H1 (cell line): ENCODE measurements around the gene NYAP2. TPM values are rescaled to one million over a fixed set of nuclear protein-coding genes. Genes with fewer than 3 reads are reported as not detected.

Experiments
- CTCF ChIA-PET: fragments of 300-600 bp; sonication (Branson Sonifier 250); formaldehyde crosslinking; loops from one replicate; lab custom pipeline; 2021; ENCODE audit not compliant: partially characterized antibody; lab: Charles Lee
- POLR2A ChIA-PET: fragments of 300-600 bp; sonication (Branson Sonifier 250); formaldehyde crosslinking; loops from one replicate; lab custom pipeline; 2021; ENCODE audit warnings: inconsistent platforms; ENCODE audit not compliant: partially characterized antibody; lab: Charles Lee
- DNase-seq, 2 experiments: peaks; one replicate each; pipeline versions ENCODE4 v3.0.0 to v3.0.0-alpha.2; 2010 to 2022; ENCODE audit warnings: low spot score in 2 of 2, low read depth in 1 of 2, mixed read lengths in 1 of 2
- FAIRE-seq: peaks from 2 replicates; lab custom pipeline; 2011; peaks lifted over from hg19 to GRCh38; lab: Jason Lieb, UNC
- H2AFZ ChIP-seq: 2 replicates; pipeline ENCODE4 v1.8.1; 2012; ENCODE audit warnings: low read length, inconsistent platforms
- H2AK5ac ChIP-seq: 2 replicates; pipeline ENCODE4 v1.6.1; 2013; ENCODE audit warnings: low read depth, low read length
- H2BK120ac ChIP-seq: replicated peaks from 2 replicates; pipeline ENCODE3; 2013; ENCODE audit warnings: low read depth, low read length, inconsistent platforms
- H2BK12ac ChIP-seq: 2 replicates; pipeline ENCODE4 v1.6.1; 2013; ENCODE audit warnings: low read depth, low read length
- H2BK15ac ChIP-seq: 2 replicates; pipeline ENCODE4 v1.6.1; 2013; ENCODE audit warnings: low read length
- H2BK20ac ChIP-seq: 2 replicates; pipeline ENCODE4 v1.6.1; 2013; ENCODE audit warnings: low read length
- H2BK5ac ChIP-seq: 2 replicates; pipeline ENCODE4 v1.6.1; 2013; ENCODE audit warnings: low read depth, low read length
- H3K14ac ChIP-seq: 2 replicates; pipeline ENCODE4 v1.6.1; 2013; ENCODE audit warnings: inconsistent platforms; ENCODE audit not compliant: insufficient read length
- H3K18ac ChIP-seq: 2 replicates; pipeline ENCODE4 v1.6.1; 2013; ENCODE audit warnings: low read length; ENCODE audit errors: extremely low read depth
- H3K23ac ChIP-seq: 2 replicates; pipeline ENCODE4 v1.6.1; 2013; ENCODE audit warnings: inconsistent platforms; ENCODE audit not compliant: insufficient read length
- H3K23me2 ChIP-seq: 2 replicates; pipeline ENCODE4 v1.6.1; 2013; ENCODE audit warnings: low read depth, low read length
- H3K27ac ChIP-seq: 2 replicates; pipeline ENCODE4 v1.6.1; 2011; ENCODE audit warnings: low read depth, low read length, inconsistent platforms
- H3K27me3 ChIP-seq, 4 experiments: replicated peaks in 1 of 4; 1 replicate in 1 of 4; 2 replicates in 3 of 4; pipeline versions ENCODE4 v1.6.1 to v1.8.1; 2011 to 2013; ENCODE audit warnings: low read length in 3 of 4, mild to moderate bottlenecking in 3 of 4, inconsistent platforms in 2 of 4, mixed read lengths in 2 of 4, moderate library complexity in 1 of 4; ENCODE audit not compliant: control insufficient read depth in 3 of 4, insufficient read depth in 3 of 4; ENCODE audit errors: extremely low read depth in 1 of 4
- H3K36me3 ChIP-seq, 4 experiments: 2 replicates each; pipeline versions ENCODE4 v1.6.1 to v1.8.1; 2011 to 2013; ENCODE audit warnings: mild to moderate bottlenecking in 4 of 4, low read length in 3 of 4, moderate library complexity in 2 of 4, control low read depth in 1 of 4, inconsistent platforms in 1 of 4; ENCODE audit not compliant: insufficient read depth in 4 of 4, control insufficient read depth in 2 of 4
- H3K4ac ChIP-seq: replicated peaks from 2 replicates; pipeline ENCODE3; 2013; ENCODE audit warnings: low read length, low read depth, mixed read lengths, inconsistent platforms; ENCODE audit not compliant: insufficient read length
- H3K4me1 ChIP-seq, 4 experiments: replicated peaks in 1 of 4; 1 replicate in 1 of 4; 2 replicates in 3 of 4; pipeline versions ENCODE4 v1.6.1 to v1.8.1; 2011 to 2013; ENCODE audit warnings: low read length in 3 of 4, inconsistent platforms in 2 of 4, mixed read lengths in 1 of 4; ENCODE audit not compliant: insufficient read depth in 4 of 4, control insufficient read depth in 3 of 4
- H3K4me2 ChIP-seq, 2 experiments: 2 replicates each; pipeline versions ENCODE4 v1.6.1 to v1.8.1; 2011 to 2013; ENCODE audit warnings: low read depth in 2 of 2, low read length in 2 of 2, control low read depth in 1 of 2, inconsistent platforms in 1 of 2, mild to moderate bottlenecking in 1 of 2; ENCODE audit not compliant: insufficient read depth in 1 of 2
- H3K4me3 ChIP-seq, 4 experiments: fragments of 200-600, 300-600 bp in 1 of 4; sonication (generic), shearing (Covaris generic), sonication (Bioruptor Twin) in 1 of 4; 2 replicates each; pipeline versions ENCODE4 v1.5.1 to v1.8.1; 2011 to 2016; ENCODE audit warnings: low read length in 4 of 4, low read depth in 3 of 4, control low read depth in 2 of 4, inconsistent platforms in 2 of 4, mild to moderate bottlenecking in 2 of 4, mixed read lengths in 1 of 4, moderate library complexity in 1 of 4; ENCODE audit not compliant: insufficient read depth in 2 of 4; ENCODE audit errors: extremely low read depth in 1 of 4
- H3K56ac ChIP-seq: replicated peaks from 2 replicates; pipeline ENCODE3; 2013; ENCODE audit warnings: low read depth, mild to moderate bottlenecking, mixed read lengths, low read length, inconsistent platforms; ENCODE audit not compliant: insufficient read length
- H3K79me1 ChIP-seq: 2 replicates; pipeline ENCODE4 v1.6.1; 2013; ENCODE audit warnings: low read depth, low read length, control low read depth
- H3K79me2 ChIP-seq, 2 experiments: 2 replicates each; pipeline versions ENCODE4 v1.6.1 to v1.8.1; 2012 to 2013; ENCODE audit warnings: low read length in 2 of 2, mild to moderate bottlenecking in 2 of 2, inconsistent platforms in 1 of 2; ENCODE audit not compliant: insufficient read depth in 2 of 2, control insufficient read depth in 1 of 2
- H3K9ac ChIP-seq, 4 experiments: replicated peaks in 1 of 4; 1 replicate in 1 of 4; 2 replicates in 3 of 4; pipeline versions ENCODE4 v1.6.1 to v1.8.1; 2011 to 2013; ENCODE audit warnings: low read depth in 3 of 4, low read length in 3 of 4, control low read depth in 2 of 4, mild to moderate bottlenecking in 2 of 4, moderate library complexity in 2 of 4, inconsistent platforms in 1 of 4; ENCODE audit errors: extremely low read depth in 1 of 4
- H3K9me3 ChIP-seq, 2 experiments: 2 replicates each; pipeline versions ENCODE4 v1.6.1 to v1.8.1; 2012 to 2013; ENCODE audit warnings: mild to moderate bottlenecking in 2 of 2, moderate library complexity in 2 of 2, control low read depth in 1 of 2, inconsistent platforms in 1 of 2, low read depth in 1 of 2, low read length in 1 of 2, mixed read lengths in 1 of 2; ENCODE audit not compliant: insufficient read depth in 2 of 2
- H4K20me1 ChIP-seq, 2 experiments: replicated peaks in 1 of 2; 2 replicates each; pipeline versions ENCODE3 to v1.8.1; 2011 to 2013; ENCODE audit warnings: inconsistent platforms in 2 of 2, low read length in 2 of 2, mild to moderate bottlenecking in 1 of 2; ENCODE audit not compliant: insufficient read depth in 2 of 2, control insufficient read depth in 1 of 2
- H4K5ac ChIP-seq: 2 replicates; pipeline ENCODE4 v1.6.1; 2013; ENCODE audit warnings: low read length, low read depth, mixed read lengths, inconsistent platforms; ENCODE audit not compliant: insufficient read length
- H4K8ac ChIP-seq: 2 replicates; pipeline ENCODE4 v1.8.0; 2013; ENCODE audit warnings: mild to moderate bottlenecking, moderate library complexity, low read length, inconsistent platforms; ENCODE audit not compliant: insufficient read depth; ENCODE audit errors: extremely low read depth
- H4K91ac ChIP-seq: replicated peaks from 2 replicates; pipeline ENCODE3; 2013; ENCODE audit warnings: low read length, mixed read lengths, inconsistent platforms; ENCODE audit not compliant: insufficient read length
- BRCA1 ChIP-seq: IDR thresholded peaks from 2 replicates; pipeline ENCODE4 v1.6.1; 2012; ENCODE audit warnings: low read depth, low read length, improper control_type of control experiment
- CBX5 ChIP-seq: fragments of 300-800, 300-1000 bp; sonication (generic); IDR thresholded peaks from 2 replicates; pipeline ENCODE4 v1.7.1; 2016; ENCODE audit warnings: antibody characterized with exemption, low read length, low read depth
- HDAC2 ChIP-seq, 2 experiments: fragments of 300-600 bp in 1 of 2; sonication (generic) in 1 of 2; IDR thresholded peaks; 2 replicates each; pipeline ENCODE4 v1.6.1; 2011 to 2012; ENCODE audit warnings: low read depth in 2 of 2, low read length in 2 of 2, mild to moderate bottlenecking in 2 of 2, moderate library complexity in 2 of 2, borderline replicate concordance in 1 of 2, inconsistent platforms in 1 of 2
- MAFK ChIP-seq: IDR thresholded peaks from 2 replicates; pipeline ENCODE4 v1.6.1; 2012; ENCODE audit warnings: low read depth, mild to moderate bottlenecking, improper control_type of control experiment, low read length
- MAX ChIP-seq: IDR thresholded peaks from 2 replicates; pipeline ENCODE4 v1.6.1; 2012; ENCODE audit warnings: inconsistent platforms
- NRF1 ChIP-seq: IDR thresholded peaks from 2 replicates; pipeline ENCODE4 v1.6.1; 2011; ENCODE audit warnings: mild to moderate bottlenecking, low read depth, low read length, improper control_type of control experiment
- PHF8 ChIP-seq: fragments of 200-600 bp; sonication (generic); conservative IDR thresholded peaks from 2 replicates; pipeline ENCODE4 v1.7.1; 2012; ENCODE audit warnings: low read depth, mild to moderate bottlenecking, inconsistent platforms, low read length, moderate library complexity
- USF2 ChIP-seq: IDR thresholded peaks from 2 replicates; pipeline ENCODE4 v1.6.1; 2011; ENCODE audit warnings: low read length, improper control_type of control experiment
- ZNF274 ChIP-seq: IDR thresholded peaks from 2 replicates; pipeline ENCODE4 v1.7.0; 2012; ENCODE audit warnings: low read length, borderline replicate concordance; ENCODE audit errors: extremely low read depth
- WGBS, 2 experiments: shearing (Covaris generic) in 1 of 2; methylation state at CpG; one replicate each; pipeline versions ENCODE4 v1.1.6 to v1.1.7; 2013 to 2015; ENCODE audit warnings: low lambda C conversion rate in 2 of 2, mixed read lengths in 2 of 2, inconsistent platforms in 1 of 2, low coverage in 1 of 2, missing lambda C conversion rate in 1 of 2; ENCODE audit not compliant: insufficient replicate concordance in 2 of 2, insufficient coverage in 1 of 2, insufficient read length in 1 of 2; ENCODE audit errors: extremely low coverage in 1 of 2, missing lambda C conversion rate in 1 of 2; 5-methylcytosine and 5-hydroxymethylcytosine counted together
- polyA plus RNA-seq, 7 experiments: library from polyadenylated mRNA; depleted of rRNA in 3 of 7; stranded (reverse) in 5 of 7; unstranded in 2 of 7; fragments of >200 nt in 5 of 7; fragments of 200-250 nt in 2 of 7; gene quantifications; 1 replicate in 5 of 7; 2 replicates in 1 of 7; 4 replicates in 1 of 7; pipeline versions ENCODE4 v1.2.1 to v1.2.3, GENCODE V29; 2011 to 2013; ENCODE audit warnings: missing spikeins in 2 of 7, mixed read lengths in 2 of 7
- total RNA-seq: library from RNA; stranded (reverse); fragmentation: NEBNext Ultra II Directional; extraction: Animal tissue kit (Norgen Biotek cat#: 25700); gene quantifications from 2 replicates; pipeline ENCODE4 v1.2.1, GENCODE V29; 2021

The NYAP2 gene
- total and polyA plus RNA-seq, 2 of the 8 experiments (the other 6 are each of a cell fraction or from before 2014, with no cell fraction given): not detected

GRCh38 chr2:225434014-225434413 is 34.5 kb downstream of the NYAP2 start:
- no peaks in the 10 kb centered on the region for H4K20me1 ChIP-seq
- H2BK12ac ChIP-seq: no peak overlapping the region
- H3K79me1 ChIP-seq: no peaks in the 10 kb centered on the region
- H3K23me2 ChIP-seq: no peaks in the 10 kb centered on the region
- H3K27me3 ChIP-seq: no peaks in the 10 kb centered on the region
- H4K8ac ChIP-seq: no peak overlapping the region
- peaks cover 0 to 5% (median 1%) of the 10 kb centered on the region in 4 experiments; a peak in 3 of 7 replicates for H3K4me1 ChIP-seq
- H2BK5ac ChIP-seq: no peak overlapping the region
- no peaks in the 10 kb centered on the region for H3K36me3 ChIP-seq
- H3K79me2 ChIP-seq: no peaks in the 10 kb centered on the region
- H2BK20ac ChIP-seq: no peak overlapping the region
- H3K9ac ChIP-seq: no peak overlapping the region
- WGBS, 2 experiments: 60% methylated on average over 4 of the region's 4 CpGs; no CpG with 5 or more reads in 1 of the 2 experiments
- ChIA-PET CTCF (no interaction called here), POLR2A (no interaction called here)
- H3K9me3 ChIP-seq: no peaks in the 10 kb centered on the region
- H2AK5ac ChIP-seq: no peak overlapping the region
- H3K18ac ChIP-seq: no peak overlapping the region
- no peak overlapping the region for H4K5ac ChIP-seq
- H2BK120ac ChIP-seq: no peak overlapping the region
- H3K4me3 ChIP-seq: no peak overlapping the region
- no peak overlapping the region for H3K4ac ChIP-seq
- H3K27ac ChIP-seq: no peak overlapping the region
- DNase-seq (no peak), FAIRE-seq (no peak)
- no peak overlapping the region for H3K14ac ChIP-seq
- no peak overlapping the region for H4K91ac ChIP-seq
- H2AFZ ChIP-seq: no peak overlapping the region
- H3K4me2 ChIP-seq: no peak overlapping the region
- TF ChIP-seq PHF8: no peak
- no peak for TF ChIP-seq BRCA1
- TF ChIP-seq MAFK: no peak
- TF ChIP-seq MAX: no peak
- no peak for TF ChIP-seq CBX5
- TF ChIP-seq ZNF274: no peak
- TF ChIP-seq NRF1: no peak
- TF ChIP-seq HDAC2 (IDR thresholded peaks at IDR 0.05; ENCODE audit: borderline replicate concordance in 1 of 2, low read depth in 2 of 2, low read length in 2 of 2): no peak
- TF ChIP-seq USF2: no peak
- no peak overlapping the region for H3K23ac ChIP-seq
- H3K56ac ChIP-seq: no peak overlapping the region
- no peak overlapping the region for H2BK15ac ChIP-seq
